GM12874 (cell line): ENCODE measurements around the gene DCUN1D4.

Experiments
- TF ChIP-seq, protein P1 (sequence below): IDR thresholded peaks from 2 replicates; pipeline ENCODE4 v1.5.1; 2011; ENCODE audit warnings: low read depth, mild to moderate bottlenecking, control low read depth, low read length, moderate library complexity; ENCODE audit not compliant: insufficient read depth

Gene DCUN1D4

DNA sequence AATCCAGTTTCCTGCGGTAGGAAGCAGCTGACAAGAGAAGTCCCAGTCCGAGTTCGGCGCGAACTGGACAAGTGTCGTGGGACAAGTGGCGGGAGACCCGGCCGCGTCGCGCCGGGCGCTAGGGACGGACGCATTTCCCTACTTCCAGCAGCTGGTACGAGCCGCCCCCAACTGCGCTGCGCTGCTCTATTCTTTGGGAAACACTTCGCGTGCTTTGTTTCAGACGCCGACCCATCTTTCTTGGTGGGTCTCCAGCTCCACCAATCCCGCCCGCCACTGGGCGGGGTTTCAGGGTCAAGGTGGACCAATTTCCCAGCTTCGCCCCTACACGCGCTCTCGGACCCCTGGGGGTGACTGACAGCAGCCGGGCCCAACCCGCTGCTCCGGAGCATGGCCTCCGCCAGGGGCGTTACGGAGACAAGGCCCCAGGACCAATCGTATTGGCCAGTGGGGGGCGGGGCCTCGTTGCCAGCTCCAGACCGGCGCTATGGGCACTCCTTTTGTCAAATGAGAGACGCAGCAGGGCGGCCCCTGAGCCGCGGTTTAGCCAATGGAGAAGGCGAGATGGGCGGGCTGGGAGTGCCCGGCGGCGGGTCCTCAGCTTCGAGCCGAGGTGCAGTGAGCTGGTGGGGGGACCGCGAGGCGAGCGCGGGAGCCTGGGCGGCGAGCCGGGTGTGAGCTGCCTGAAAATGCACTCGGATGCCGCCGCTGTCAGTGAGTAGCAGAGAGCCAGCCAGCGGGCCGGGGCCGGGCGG is at the start of gene DCUN1D4:
Gene DCUN1D4, plus strand, starts transcription at position 600 of the 755 bp plus-strand sequence. Its CDS starts 90 bp downstream, at position 690.
- TF ChIP-seq, protein P1, sequence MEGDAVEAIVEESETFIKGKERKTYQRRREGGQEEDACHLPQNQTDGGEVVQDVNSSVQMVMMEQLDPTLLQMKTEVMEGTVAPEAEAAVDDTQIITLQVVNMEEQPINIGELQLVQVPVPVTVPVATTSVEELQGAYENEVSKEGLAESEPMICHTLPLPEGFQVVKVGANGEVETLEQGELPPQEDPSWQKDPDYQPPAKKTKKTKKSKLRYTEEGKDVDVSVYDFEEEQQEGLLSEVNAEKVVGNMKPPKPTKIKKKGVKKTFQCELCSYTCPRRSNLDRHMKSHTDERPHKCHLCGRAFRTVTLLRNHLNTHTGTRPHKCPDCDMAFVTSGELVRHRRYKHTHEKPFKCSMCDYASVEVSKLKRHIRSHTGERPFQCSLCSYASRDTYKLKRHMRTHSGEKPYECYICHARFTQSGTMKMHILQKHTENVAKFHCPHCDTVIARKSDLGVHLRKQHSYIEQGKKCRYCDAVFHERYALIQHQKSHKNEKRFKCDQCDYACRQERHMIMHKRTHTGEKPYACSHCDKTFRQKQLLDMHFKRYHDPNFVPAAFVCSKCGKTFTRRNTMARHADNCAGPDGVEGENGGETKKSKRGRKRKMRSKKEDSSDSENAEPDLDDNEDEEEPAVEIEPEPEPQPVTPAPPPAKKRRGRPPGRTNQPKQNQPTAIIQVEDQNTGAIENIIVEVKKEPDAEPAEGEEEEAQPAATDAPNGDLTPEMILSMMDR = peak; percentile 22; the same call in 1 of the 2 replicates

DNA sequence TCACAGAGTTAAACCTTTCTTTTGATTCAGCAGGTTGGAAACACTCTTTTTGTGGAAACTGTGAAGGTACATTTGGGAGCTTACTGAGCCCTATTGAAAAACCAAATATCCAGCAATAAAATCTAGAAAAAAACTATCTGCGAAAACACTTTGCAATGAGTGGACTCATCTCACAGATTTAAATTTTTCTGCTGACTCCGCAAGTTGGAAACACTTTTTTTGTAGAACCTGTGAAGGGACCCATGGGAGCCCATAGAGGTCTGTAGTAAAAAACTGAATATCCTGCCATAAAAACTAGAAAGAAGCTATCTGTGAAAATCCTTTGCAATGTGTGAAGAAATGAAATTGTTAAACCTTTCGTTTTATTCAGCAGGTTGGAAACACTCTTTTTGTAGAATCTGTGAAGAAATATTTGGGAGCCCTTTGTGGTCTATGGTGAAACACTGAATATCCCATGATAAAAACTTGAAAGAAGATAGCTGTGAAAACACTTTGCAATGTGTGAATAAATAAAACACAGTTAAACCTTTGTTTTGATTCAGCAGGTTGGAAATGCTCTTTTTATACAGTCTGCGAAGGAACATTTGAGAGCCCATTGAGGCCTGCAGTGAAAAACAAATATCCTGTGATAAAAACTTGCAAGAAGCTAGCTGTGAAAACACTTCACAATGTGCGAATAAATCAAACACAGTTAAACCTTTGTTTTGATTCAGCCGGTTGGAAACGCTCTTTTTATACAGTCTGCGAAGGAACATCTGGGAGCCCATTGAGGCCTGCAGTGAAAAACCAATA is 22.3 kb upstream of the DCUN1D4 start:
- TF ChIP-seq, protein P1 = no peak

DNA sequence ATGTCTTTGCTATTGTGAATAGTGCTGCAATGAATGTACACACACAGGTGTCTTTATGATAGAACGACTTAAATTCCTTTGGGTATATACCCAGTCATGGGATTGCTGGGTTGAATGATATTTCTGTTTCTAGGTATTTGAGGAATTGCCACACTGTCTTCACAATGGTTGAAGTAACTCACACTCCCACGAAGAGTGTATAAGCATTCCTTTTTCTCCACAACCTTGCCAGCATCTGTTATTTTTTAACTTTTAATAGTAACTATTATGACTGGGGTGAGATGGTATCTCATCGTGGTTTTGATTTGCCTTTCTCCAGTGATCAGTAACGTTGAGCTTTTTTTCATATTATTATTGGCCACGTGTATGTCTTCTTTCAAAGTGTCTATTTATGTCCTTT is 17.6 kb upstream of the DCUN1D4 start:
- TF ChIP-seq, protein P1 = no peak

DNA sequence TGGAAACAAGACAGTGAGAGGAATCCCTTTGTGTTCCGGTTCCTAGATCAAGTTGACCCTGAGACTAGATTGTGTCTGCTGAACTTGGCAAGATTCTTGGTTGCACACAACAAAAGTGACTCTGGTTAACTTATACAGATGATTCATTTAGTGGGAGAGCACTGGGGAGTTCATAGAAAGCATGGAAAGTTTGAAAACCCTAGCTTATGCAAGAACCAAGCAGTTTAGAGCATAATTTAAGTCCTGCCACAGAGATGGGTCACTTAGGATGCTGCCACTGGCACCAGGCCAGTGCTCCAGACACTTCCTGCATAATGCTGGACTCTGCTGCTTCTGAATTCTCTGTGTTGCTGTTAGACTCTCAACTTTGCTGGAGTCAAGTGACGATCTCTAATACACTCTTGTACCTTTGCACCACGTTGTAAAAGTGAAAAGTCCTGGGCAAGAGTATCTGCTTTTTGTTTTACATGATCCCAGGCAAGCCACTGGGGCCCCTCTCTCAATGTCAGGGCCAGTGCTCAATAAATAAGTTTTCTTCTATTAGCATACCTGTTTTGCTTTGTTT is 12.7 kb upstream of the DCUN1D4 start:
- TF ChIP-seq, protein P1 = no peak

DNA sequence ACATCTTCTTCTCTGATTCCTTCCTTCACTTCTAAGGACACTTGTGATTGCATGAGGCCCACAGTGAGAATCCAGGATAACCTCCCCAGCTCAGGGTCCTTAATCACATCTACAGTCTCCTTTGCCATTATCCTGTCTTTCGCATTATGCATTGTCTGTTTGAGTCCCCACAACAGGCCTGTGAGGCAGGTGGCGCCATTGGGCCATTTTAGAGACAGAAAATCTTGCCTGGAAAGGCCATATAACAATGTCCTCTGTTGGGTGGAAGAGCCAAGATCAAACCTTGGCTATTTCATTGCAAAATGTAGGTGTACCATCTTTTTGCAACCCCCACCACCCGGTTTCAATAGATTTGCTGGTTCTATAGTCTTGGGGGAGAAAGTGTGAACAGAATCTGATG is 11.8 kb upstream of the DCUN1D4 start:
- TF ChIP-seq, protein P1 = peak; percentile 61

DNA sequence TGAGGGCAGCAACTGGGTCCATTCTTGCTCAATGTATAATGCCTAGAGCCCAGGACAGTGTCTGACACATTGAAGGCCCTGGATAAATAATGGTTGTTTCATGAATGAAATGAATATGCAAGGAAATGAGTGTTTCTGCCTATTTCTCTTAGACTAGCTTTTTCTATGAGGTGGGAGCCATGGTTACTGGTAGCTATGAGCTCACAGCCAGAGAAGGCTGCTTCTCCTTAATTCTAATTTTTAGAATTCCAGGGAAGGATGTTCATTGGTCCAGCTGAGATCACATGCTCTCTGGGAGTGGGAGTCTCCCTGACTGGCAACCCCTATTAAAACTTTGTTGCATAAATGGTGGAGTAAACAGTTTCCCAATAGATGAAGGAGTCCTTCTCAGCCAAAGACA is 9.7 kb upstream of the DCUN1D4 start:
- TF ChIP-seq, protein P1 = no peak

DNA sequence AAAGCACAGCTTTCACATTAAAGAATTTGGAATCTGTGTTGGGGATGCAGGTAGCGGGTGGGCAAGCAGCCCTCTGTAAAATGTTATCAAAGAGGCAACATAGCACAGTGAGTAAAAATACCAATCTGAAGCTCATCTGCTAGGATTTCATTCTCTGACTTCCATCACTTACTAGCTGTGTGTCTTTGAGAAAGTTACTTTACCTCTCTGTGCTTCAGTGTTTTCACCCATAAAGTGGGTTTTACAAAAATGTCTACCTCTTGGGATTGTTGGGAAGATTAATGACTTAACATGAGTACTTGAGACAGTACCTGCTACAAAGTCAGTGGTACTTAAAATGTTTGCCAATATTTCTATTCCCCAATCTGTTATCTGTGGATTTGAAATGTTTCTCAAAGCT is 7.9 kb upstream of the DCUN1D4 start:
- TF ChIP-seq, protein P1 = no peak
